MG63 (cell line): ENCODE measurements around the gene MOB3B. TPM values are rescaled to one million over a fixed set of nuclear protein-coding genes. Genes with fewer than 3 reads are reported as not detected.

ENCODE experiments used
- DNase-seq: peaks from one replicate; pipeline ENCODE4 v3.0.0-alpha.2; 2020
- H3K27me3 ChIP-seq: fragments of 250-450 bp; sonication (Bioruptor Pico); 2 replicates; pipeline ENCODE4 v1.5.1; 2020; ENCODE audit warnings: mild to moderate bottlenecking, moderate library complexity
- H3K36me3 ChIP-seq: fragments of 250-450 bp; sonication (Bioruptor Pico); 2 replicates; pipeline ENCODE4 v1.5.1; 2020; ENCODE audit warnings: mild to moderate bottlenecking, moderate library complexity
- H3K4me3 ChIP-seq: fragments of 250-450 bp; sonication (Bioruptor Pico); 2 replicates; pipeline ENCODE4 v1.5.1; 2020; ENCODE audit warnings: mild to moderate bottlenecking, moderate library complexity
- H3K9me3 ChIP-seq: fragments of 250-450 bp; sonication (Bioruptor Pico); 2 replicates; pipeline ENCODE4 v1.5.1; 2020; ENCODE audit warnings: mild to moderate bottlenecking, moderate library complexity
- total RNA-seq: library from RNA; depleted of rRNA; stranded (reverse); fragments of >200 nt; shearing (Covaris generic); gene quantifications from 2 replicates; pipeline ENCODE4 v1.2.3, GENCODE V29; 2014; ENCODE audit warnings: low replicate concordance; rRNA removed

Gene MOB3B
- total RNA-seq, result not detected in 2 replicates

GRCh38 chr9:27529316-27530278, at the start of gene MOB3B:
Gene MOB3B, minus strand, starts transcription at chr9:27529814. Its CDS starts 74,264 bp downstream, at chr9:27455550.
- peak; percentile 48 for DNase-seq
- no peaks in the 10 kb centered on the region for H3K36me3 ChIP-seq
- no peaks in the 10 kb centered on the region for H3K9me3 ChIP-seq
- peak within 1 kb of the TSS; percentile 34 for H3K4me3 ChIP-seq
- no peaks in the 10 kb centered on the region; the same call in 1 of the 2 replicates for H3K27me3 ChIP-seq

- H3K36me3 ChIP-seq, result no peaks in the 10 kb centered on the region
- peak overlapping the region; percentile 64 for H3K4me3 ChIP-seq
- no peaks in the 10 kb centered on the region for H3K9me3 ChIP-seq
- DNase-seq, result peak; percentile 87
- H3K27me3 ChIP-seq, result no peaks in the 10 kb centered on the region
Measured at GRCh38 chr9:27573634-27574590, 44.3 kb upstream of the MOB3B start.

GRCh38 chr9:27572918-27573633, 43.5 kb upstream of the MOB3B start, which contains the start of gene C9orf72:
Gene C9orf72, minus strand, starts transcription at chr9:27573481. Its CDS starts 6,361 bp downstream, at chr9:27567120.
- no peaks in the 10 kb centered on the region for H3K36me3 ChIP-seq
- no peaks in the 10 kb centered on the region for H3K27me3 ChIP-seq
- no peaks in the 10 kb centered on the region for H3K9me3 ChIP-seq
- DNase-seq, result peak; percentile 49
- peak within 1 kb of the TSS; percentile 64 for H3K4me3 ChIP-seq

- DNase-seq, result no peak
Measured at GRCh38 chr9:27572566-27572917, 42.9 kb upstream of the MOB3B start.

GRCh38 chr9:27572061-27572460, 42.4 kb upstream of the MOB3B start:
- H3K9me3 ChIP-seq, result no peaks in the 10 kb centered on the region
- no peaks in the 10 kb centered on the region for H3K27me3 ChIP-seq
- DNase-seq, result no peak
- H3K4me3 ChIP-seq, result no peak overlapping the region
- H3K36me3 ChIP-seq, result no peaks in the 10 kb centered on the region

More at GRCh38 chr9:27572566-27572917, 42.9 kb upstream of the MOB3B start:
- Histone ChIP-seq H3K9me3 (no peaks in the 10 kb centered on the region), H3K27me3 (no peaks in the 10 kb centered on the region), H3K36me3 (no peaks in the 10 kb centered on the region), H3K4me3 (peak overlapping the region; percentile 64)

GRCh38 chr9:27571011-27571410, 41.4 kb upstream of the MOB3B start:
- H3K27me3 ChIP-seq, result no peaks in the 10 kb centered on the region
- no peak for DNase-seq
- H3K36me3 ChIP-seq, result no peaks in the 10 kb centered on the region
- no peaks in the 10 kb centered on the region for H3K9me3 ChIP-seq
- no peak overlapping the region for H3K4me3 ChIP-seq

- DNase-seq, result no peak
- H3K36me3 ChIP-seq, result no peaks in the 10 kb centered on the region
- no peaks in the 10 kb centered on the region for H3K9me3 ChIP-seq
- H3K4me3 ChIP-seq, result no peak overlapping the region
- H3K27me3 ChIP-seq, result no peaks in the 10 kb centered on the region
Measured at GRCh38 chr9:27569406-27569805, 39.8 kb upstream of the MOB3B start.

- Histone ChIP-seq H3K36me3 (no peaks in the 10 kb centered on the region), H3K4me3 (no peak overlapping the region), H3K27me3 (no peaks in the 10 kb centered on the region), H3K9me3 (no peaks in the 10 kb centered on the region)
- DNase-seq, result no peak
Measured at GRCh38 chr9:27566118-27566517, 36.5 kb upstream of the MOB3B start.

- H3K4me3 ChIP-seq, result no peak overlapping the region
- no peak for DNase-seq
Measured at GRCh38 chr9:27565696-27566095, 36.1 kb upstream of the MOB3B start.

GRCh38 chr9:27564670-27565069, 35.1 kb upstream of the MOB3B start:
- H3K27me3 ChIP-seq, result no peaks in the 10 kb centered on the region
- H3K36me3 ChIP-seq, result no peaks in the 10 kb centered on the region
- H3K4me3 ChIP-seq, result no peak overlapping the region
- DNase-seq, result no peak
- H3K9me3 ChIP-seq, result no peaks in the 10 kb centered on the region

More at GRCh38 chr9:27565696-27566095, 36.1 kb upstream of the MOB3B start:
- no peaks in the 10 kb centered on the region for H3K36me3 ChIP-seq
- H3K27me3 ChIP-seq, result no peaks in the 10 kb centered on the region
- H3K9me3 ChIP-seq, result no peaks in the 10 kb centered on the region

GRCh38 chr9:27563738-27564430, 34.3 kb upstream of the MOB3B start:
- Histone ChIP-seq H3K27me3 (no peaks in the 10 kb centered on the region), H3K9me3 (no peaks in the 10 kb centered on the region), H3K4me3 (no peak overlapping the region), H3K36me3 (no peaks in the 10 kb centered on the region)
- no peak for DNase-seq

GRCh38 chr9:27561685-27562084, 32.1 kb upstream of the MOB3B start:
- Histone ChIP-seq H3K36me3 (no peaks in the 10 kb centered on the region), H3K27me3 (no peaks in the 10 kb centered on the region), H3K4me3 (no peak overlapping the region), H3K9me3 (no peaks in the 10 kb centered on the region)
- no peak for DNase-seq

- no peaks in the 10 kb centered on the region for H3K36me3 ChIP-seq
- no peak for DNase-seq
- no peak overlapping the region for H3K4me3 ChIP-seq
- no peaks in the 10 kb centered on the region for H3K27me3 ChIP-seq
- H3K9me3 ChIP-seq, result no peaks in the 10 kb centered on the region
Measured at GRCh38 chr9:27560457-27560856, 30.8 kb upstream of the MOB3B start.

- Histone ChIP-seq H3K27me3 (no peaks in the 10 kb centered on the region), H3K9me3 (no peaks in the 10 kb centered on the region), H3K36me3 (no peaks in the 10 kb centered on the region), H3K4me3 (no peak overlapping the region)
- DNase-seq, result no peak
Measured at GRCh38 chr9:27558307-27558706, 28.7 kb upstream of the MOB3B start.

- Histone ChIP-seq H3K36me3 (no peaks in the 10 kb centered on the region), H3K9me3 (no peaks in the 10 kb centered on the region), H3K27me3 (no peaks in the 10 kb centered on the region), H3K4me3 (no peak overlapping the region)
- no peak for DNase-seq
Measured at GRCh38 chr9:27556470-27556869, 26.9 kb upstream of the MOB3B start.

GRCh38 chr9:27554712-27555111, 25.1 kb upstream of the MOB3B start:
- no peak for DNase-seq
- no peaks in the 10 kb centered on the region for H3K27me3 ChIP-seq
- no peaks in the 10 kb centered on the region for H3K9me3 ChIP-seq

More at GRCh38 chr9:27554712-27555111, 25.1 kb upstream of the MOB3B start:
- no peak overlapping the region for H3K4me3 ChIP-seq
- no peaks in the 10 kb centered on the region for H3K36me3 ChIP-seq
